ENCODE data around the gene ZDHHC3. TPM values are rescaled to one million over a fixed set of nuclear protein-coding genes. Genes with fewer than 3 reads are reported as not detected.

Gene ZDHHC3
- total and polyA plus RNA-seq, 7 donors = 43.2 to 82.8 (median 62.9) TPM

GRCh38 chr3:45003406-45003805 lies 27.4 kb upstream of the ZDHHC3 start:
- intact Hi-C loops (cut with DNase I) = no loop called here
- TF ChIP-seq, protein P1, sequence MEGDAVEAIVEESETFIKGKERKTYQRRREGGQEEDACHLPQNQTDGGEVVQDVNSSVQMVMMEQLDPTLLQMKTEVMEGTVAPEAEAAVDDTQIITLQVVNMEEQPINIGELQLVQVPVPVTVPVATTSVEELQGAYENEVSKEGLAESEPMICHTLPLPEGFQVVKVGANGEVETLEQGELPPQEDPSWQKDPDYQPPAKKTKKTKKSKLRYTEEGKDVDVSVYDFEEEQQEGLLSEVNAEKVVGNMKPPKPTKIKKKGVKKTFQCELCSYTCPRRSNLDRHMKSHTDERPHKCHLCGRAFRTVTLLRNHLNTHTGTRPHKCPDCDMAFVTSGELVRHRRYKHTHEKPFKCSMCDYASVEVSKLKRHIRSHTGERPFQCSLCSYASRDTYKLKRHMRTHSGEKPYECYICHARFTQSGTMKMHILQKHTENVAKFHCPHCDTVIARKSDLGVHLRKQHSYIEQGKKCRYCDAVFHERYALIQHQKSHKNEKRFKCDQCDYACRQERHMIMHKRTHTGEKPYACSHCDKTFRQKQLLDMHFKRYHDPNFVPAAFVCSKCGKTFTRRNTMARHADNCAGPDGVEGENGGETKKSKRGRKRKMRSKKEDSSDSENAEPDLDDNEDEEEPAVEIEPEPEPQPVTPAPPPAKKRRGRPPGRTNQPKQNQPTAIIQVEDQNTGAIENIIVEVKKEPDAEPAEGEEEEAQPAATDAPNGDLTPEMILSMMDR (IDR thresholded peaks at IDR 0.05) = no peak
- TF ChIP-seq POLR2AphosphoS5 (IDR thresholded peaks at IDR 0.05) (no peak), EP300 (IDR thresholded peaks at IDR 0.05) (no peak), POLR2A (IDR thresholded peaks at IDR 0.05) (no peak)
- H3K4me3 ChIP-seq = no peak overlapping the region
- no peaks in the 10 kb centered on the region for H3K9me3 ChIP-seq
- no peaks in the 10 kb centered on the region for H3K27me3 ChIP-seq
- H3K36me3 ChIP-seq = peaks cover 7 to 65% (median 24%) of the 10 kb centered on the region in 4 donors
- no peak for DNase-seq
- peak overlapping the region in 2 of 4 donors; percentile 9 to 23 for H3K27ac ChIP-seq
- peaks cover 0 to 22% (median 8%) of the 10 kb centered on the region in 4 donors for H3K4me1 ChIP-seq

- no peak for DNase-seq
- H3K27me3 ChIP-seq = no peaks in the 10 kb centered on the region
- H3K4me3 ChIP-seq = no peak overlapping the region
- peaks cover 7 to 67% (median 27%) of the 10 kb centered on the region in 4 donors for H3K36me3 ChIP-seq
- intact Hi-C loops (cut with DNase I) = no loop called here
- H3K4me1 ChIP-seq = peaks cover 0 to 16% (median 2%) of the 10 kb centered on the region in 4 donors
- H3K27ac ChIP-seq = peak overlapping the region in 2 of 4 donors; percentile 9 to 23
- no peak for TF ChIP-seq POLR2AphosphoS5 (IDR thresholded peaks at IDR 0.05)
- TF ChIP-seq, protein P1 (IDR thresholded peaks at IDR 0.05) = no peak
- TF ChIP-seq EP300 (IDR thresholded peaks at IDR 0.05) = no peak
- TF ChIP-seq POLR2A (IDR thresholded peaks at IDR 0.05) = no peak
- H3K9me3 ChIP-seq = no peaks in the 10 kb centered on the region
- WGBS, 2 donors = 85 to 90% methylated on average over 3 of the region's 3 CpGs
These were observed 26.7 kb upstream of the ZDHHC3 start for GRCh38 chr3:45002720-45003119.

GRCh38 chr3:45002139-45002660 lies 26.2 kb upstream of the ZDHHC3 start:
- H3K27me3 ChIP-seq = no peaks in the 10 kb centered on the region
- peaks cover 7 to 70% (median 26%) of the 10 kb centered on the region in 4 donors for H3K36me3 ChIP-seq
- intact Hi-C loops (cut with DNase I) = no loop called here
- WGBS, 2 donors = 75% methylated on average over 2 of the region's 2 CpGs
- DNase-seq = no peak
- TF ChIP-seq, protein P1 (IDR thresholded peaks at IDR 0.05) = no peak
- TF ChIP-seq EP300 (IDR thresholded peaks at IDR 0.05) (no peak), POLR2A (IDR thresholded peaks at IDR 0.05) (no peak), POLR2AphosphoS5 (IDR thresholded peaks at IDR 0.05) (no peak)
- peaks cover 0 to 10% (median 2%) of the 10 kb centered on the region in 4 donors for H3K4me1 ChIP-seq
- no peaks in the 10 kb centered on the region for H3K9me3 ChIP-seq
- H3K4me3 ChIP-seq = no peak overlapping the region
- H3K27ac ChIP-seq = peak overlapping the region in 1 of 4 donors; percentile 23

DNA sequence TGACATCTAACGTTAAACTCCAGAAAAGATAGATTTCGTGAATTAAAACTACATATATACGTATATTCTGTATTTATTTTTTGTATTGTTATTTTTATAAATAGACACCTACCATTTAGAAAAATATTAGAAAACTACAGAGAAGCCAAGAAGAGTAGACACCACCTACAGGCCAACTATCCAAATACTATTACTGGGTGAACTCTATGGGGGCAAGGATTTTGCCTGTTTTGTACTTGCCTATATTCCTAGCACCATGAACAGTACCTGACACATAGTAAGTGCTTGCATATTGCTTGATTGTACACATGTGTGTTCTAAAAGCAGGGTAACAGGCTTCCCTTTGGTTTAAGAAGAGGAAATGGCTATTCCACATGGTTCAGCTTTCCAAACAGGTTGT lies 25.8 kb upstream of the ZDHHC3 start:
- H3K36me3 ChIP-seq = peaks cover 7 to 71% (median 24%) of the 10 kb centered on the region in 4 donors
- TF ChIP-seq POLR2AphosphoS5 (IDR thresholded peaks at IDR 0.05) = no peak
- 96 to 99% methylated on average over 3 of the region's 3 CpGs for WGBS, 2 donors

GRCh38 chr3:45000823-45001222 lies 24.8 kb upstream of the ZDHHC3 start:
- Histone ChIP-seq H3K36me3 (peaks cover 7 to 73% (median 24%) of the 10 kb centered on the region in 4 donors), H3K9me3 (no peaks in the 10 kb centered on the region), H3K27me3 (no peaks in the 10 kb centered on the region), H3K4me1 (peaks cover 0 to 7% (median 4%) of the 10 kb centered on the region in 4 donors), H3K4me3 (no peak overlapping the region), H3K27ac (no peak overlapping the region)
- 84 to 91% methylated on average over 4 of the region's 4 CpGs for WGBS, 2 donors
- intact Hi-C loops (cut with DNase I) = no loop called here
- TF ChIP-seq EP300 (IDR thresholded peaks at IDR 0.05) (no peak), POLR2AphosphoS5 (IDR thresholded peaks at IDR 0.05) (no peak), POLR2A (IDR thresholded peaks at IDR 0.05) (no peak)
- TF ChIP-seq, protein P1 (IDR thresholded peaks at IDR 0.05) = no peak
- DNase-seq = no peak

More for the DNA sequence above, 25.8 kb upstream of the ZDHHC3 start:
- H3K27me3 ChIP-seq = no peaks in the 10 kb centered on the region
- peaks cover 0 to 6% (median 2%) of the 10 kb centered on the region in 4 donors for H3K4me1 ChIP-seq
- H3K27ac ChIP-seq = no peak overlapping the region
- H3K9me3 ChIP-seq = no peaks in the 10 kb centered on the region
- no peak overlapping the region for H3K4me3 ChIP-seq
- intact Hi-C loops (cut with DNase I) = no loop called here
- DNase-seq = no peak
